HG02870 (cell line): ENCODE data around the gene DSCAM.
"Not testable (repeated sequence)": the region's sequence is repeated elsewhere in the genome, so short reads cannot be mapped to it uniquely, and the experiment has no call there.

Experiments used
- ATAC-seq: cut with Tn5 transposase; IDR thresholded peaks from one replicate; pipeline ENCODE4 v1.9.1; 2021; ENCODE audit warnings: mild to moderate bottlenecking, moderate library complexity; ENCODE audit not compliant: unreplicated experiment

DSCAM gene

GRCh38 chr21:40194185-40194980 lies 652.6 kb downstream of the DSCAM start:
- ATAC-seq, result no peak

- ATAC-seq, result no peak
Observed at GRCh38 chr21:40191616-40192015, 655.3 kb downstream of the DSCAM start.

GRCh38 chr21:40191196-40191595 lies 655.8 kb downstream of the DSCAM start:
- no peak for ATAC-seq

GRCh38 chr21:40187946-40188654 lies 658.9 kb downstream of the DSCAM start:
- no peak for ATAC-seq

GRCh38 chr21:40187244-40187643 lies 659.7 kb downstream of the DSCAM start:
- no peak for ATAC-seq

GRCh38 chr21:40186045-40186444 lies 660.9 kb downstream of the DSCAM start:
- no peak for ATAC-seq

GRCh38 chr21:40185208-40185607 lies 661.8 kb downstream of the DSCAM start:
- no peak for ATAC-seq

GRCh38 chr21:40182491-40182890 lies 664.5 kb downstream of the DSCAM start:
- ATAC-seq, result not testable (repeated sequence)

- ATAC-seq, result no peak
Observed at GRCh38 chr21:40179166-40179565, 667.8 kb downstream of the DSCAM start.

- ATAC-seq, result no peak
Observed at GRCh38 chr21:40178726-40179125, 668.2 kb downstream of the DSCAM start.

GRCh38 chr21:40177979-40178378 lies 669.0 kb downstream of the DSCAM start:
- ATAC-seq, result no peak

- ATAC-seq, result no peak
Observed at GRCh38 chr21:40176724-40177123, 670.2 kb downstream of the DSCAM start.

- no peak for ATAC-seq
Observed at GRCh38 chr21:40173816-40174215, 673.1 kb downstream of the DSCAM start.

GRCh38 chr21:40169971-40170370 lies 677.0 kb downstream of the DSCAM start:
- ATAC-seq, result no peak

GRCh38 chr21:40166291-40166843 lies 680.6 kb downstream of the DSCAM start:
- no peak for ATAC-seq

- no peak for ATAC-seq
Observed at GRCh38 chr21:40165773-40166070, 681.2 kb downstream of the DSCAM start.

- ATAC-seq, result no peak
Observed at GRCh38 chr21:40164905-40165772, 681.8 kb downstream of the DSCAM start.

- no peak for ATAC-seq
Observed at GRCh38 chr21:40162075-40162474, 684.9 kb downstream of the DSCAM start.

- ATAC-seq, result no peak
Observed at GRCh38 chr21:40160911-40161310, 686.0 kb downstream of the DSCAM start.

GRCh38 chr21:40158366-40158765 lies 688.6 kb downstream of the DSCAM start:
- ATAC-seq, result no peak

GRCh38 chr21:40155563-40155962 lies 691.4 kb downstream of the DSCAM start:
- no peak for ATAC-seq
